ENCODE results near the gene FAM110A. TPM values are rescaled to one million over a fixed set of nuclear protein-coding genes. Genes with fewer than 3 reads are reported as not detected.
"Not testable (repeated sequence)": the region's sequence is repeated elsewhere in the genome, so short reads cannot be mapped to it uniquely, and the experiment has no call there.

Gene FAM110A
- total RNA-seq, 1 donor from 2014 or later = 11.1 TPM

GRCh38 chr20:825710-826421 lies 7.6 kb upstream of the FAM110A start:
- Mint-ChIP-seq H3K36me3 (no peaks in the 10 kb centered on the region), H3K4me3 (no peak overlapping the region), H3K27ac (no peak overlapping the region), H3K27me3 (ENCODE audit: low read depth) (no peaks in the 10 kb centered on the region), H3K9me3 (no peaks in the 10 kb centered on the region), H3K4me1 (peaks cover 10% of the 10 kb centered on the region)
- DNase-seq (ENCODE audit: low spot score in 2 of 2, unreplicated experiment in 2 of 2) = peak in 1 of 2 experiments; percentile 5
- TF ChIP-seq, protein P1, sequence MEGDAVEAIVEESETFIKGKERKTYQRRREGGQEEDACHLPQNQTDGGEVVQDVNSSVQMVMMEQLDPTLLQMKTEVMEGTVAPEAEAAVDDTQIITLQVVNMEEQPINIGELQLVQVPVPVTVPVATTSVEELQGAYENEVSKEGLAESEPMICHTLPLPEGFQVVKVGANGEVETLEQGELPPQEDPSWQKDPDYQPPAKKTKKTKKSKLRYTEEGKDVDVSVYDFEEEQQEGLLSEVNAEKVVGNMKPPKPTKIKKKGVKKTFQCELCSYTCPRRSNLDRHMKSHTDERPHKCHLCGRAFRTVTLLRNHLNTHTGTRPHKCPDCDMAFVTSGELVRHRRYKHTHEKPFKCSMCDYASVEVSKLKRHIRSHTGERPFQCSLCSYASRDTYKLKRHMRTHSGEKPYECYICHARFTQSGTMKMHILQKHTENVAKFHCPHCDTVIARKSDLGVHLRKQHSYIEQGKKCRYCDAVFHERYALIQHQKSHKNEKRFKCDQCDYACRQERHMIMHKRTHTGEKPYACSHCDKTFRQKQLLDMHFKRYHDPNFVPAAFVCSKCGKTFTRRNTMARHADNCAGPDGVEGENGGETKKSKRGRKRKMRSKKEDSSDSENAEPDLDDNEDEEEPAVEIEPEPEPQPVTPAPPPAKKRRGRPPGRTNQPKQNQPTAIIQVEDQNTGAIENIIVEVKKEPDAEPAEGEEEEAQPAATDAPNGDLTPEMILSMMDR (IDR thresholded peaks at IDR 0.05; ENCODE audit: unreplicated experiment) = no peak

DNA sequence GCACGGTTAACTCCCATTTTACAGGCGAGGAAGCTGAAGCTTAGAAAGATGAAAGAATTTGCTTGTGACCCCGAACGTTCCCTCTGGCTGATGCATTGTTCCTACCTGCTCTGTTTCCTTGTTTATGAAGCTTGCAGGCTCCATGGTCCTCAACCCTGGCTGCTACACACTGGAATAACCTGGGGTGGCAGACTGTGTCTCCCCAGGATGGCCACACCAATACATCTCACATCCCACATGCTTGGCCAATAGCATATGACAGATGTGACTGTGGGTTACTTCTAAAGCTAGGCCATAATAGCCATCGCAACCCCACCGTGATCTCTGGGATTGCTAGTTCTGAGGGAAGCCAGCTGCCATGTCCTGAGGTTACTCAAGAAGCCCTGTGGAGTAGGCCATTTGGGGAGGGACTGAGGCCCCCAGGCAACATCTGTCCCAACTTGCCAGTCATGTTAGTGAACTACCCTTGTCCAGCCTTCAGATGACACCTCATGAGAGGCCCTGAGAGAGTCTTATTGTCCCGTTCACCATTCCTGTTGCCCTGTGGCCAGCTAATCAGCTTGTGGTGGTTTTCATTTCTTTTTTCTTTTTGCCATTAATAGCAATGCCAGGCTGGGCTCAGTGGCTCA lies 6.7 kb upstream of the FAM110A start:
- H3K4me1 Mint-ChIP-seq = peaks cover 10% of the 10 kb centered on the region
- DNase-seq (ENCODE audit: low spot score in 2 of 2, unreplicated experiment in 2 of 2) = peak in 1 of 2 experiments; percentile 24
- no peak overlapping the region for H3K27ac Mint-ChIP-seq
- TF ChIP-seq, protein P1 (IDR thresholded peaks at IDR 0.05; ENCODE audit: unreplicated experiment) = no peak
- H3K27me3 Mint-ChIP-seq (ENCODE audit: low read depth) = no peaks in the 10 kb centered on the region
- H3K36me3 Mint-ChIP-seq = no peaks in the 10 kb centered on the region
- H3K4me3 Mint-ChIP-seq = no peak overlapping the region
- H3K9me3 Mint-ChIP-seq = no peaks in the 10 kb centered on the region

- not testable (repeated sequence) for H3K27ac Mint-ChIP-seq
These were observed 5.5 kb upstream of the FAM110A start for GRCh38 chr20:827981-828380.

DNA sequence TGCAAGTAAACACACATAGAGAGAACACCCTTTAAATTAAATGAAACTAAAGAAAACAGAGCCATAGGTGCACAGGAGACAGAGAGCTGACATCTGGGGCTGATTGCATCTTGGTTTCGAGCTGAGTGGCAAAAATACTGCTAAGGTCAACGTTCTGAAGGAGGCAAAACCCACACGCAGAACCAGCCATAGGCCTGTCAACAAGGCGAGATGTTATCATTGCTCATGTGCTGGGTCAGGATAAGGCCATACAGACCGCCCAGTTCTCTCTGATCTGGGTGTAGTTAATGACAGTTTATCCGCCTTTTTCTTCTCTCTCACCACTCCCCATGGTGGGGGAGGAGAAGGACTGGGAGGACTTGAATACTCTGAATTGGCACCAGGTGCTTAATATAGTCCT lies 4.5 kb upstream of the FAM110A start:
- DNase-seq (ENCODE audit: low spot score in 2 of 2, unreplicated experiment in 2 of 2) = no peak
- no peak overlapping the region for H3K27ac Mint-ChIP-seq
- H3K9me3 Mint-ChIP-seq = no peaks in the 10 kb centered on the region
- TF ChIP-seq, protein P1 (IDR thresholded peaks at IDR 0.05; ENCODE audit: unreplicated experiment) = no peak
- no peaks in the 10 kb centered on the region for H3K27me3 Mint-ChIP-seq (ENCODE audit: low read depth)
- no peak overlapping the region for H3K4me3 Mint-ChIP-seq
- H3K4me1 Mint-ChIP-seq = peaks cover 15% of the 10 kb centered on the region
- H3K36me3 Mint-ChIP-seq = no peaks in the 10 kb centered on the region

More at GRCh38 chr20:827981-828380, 5.5 kb upstream of the FAM110A start:
- H3K27me3 Mint-ChIP-seq (ENCODE audit: low read depth); DNase-seq (ENCODE audit: low spot score in 2 of 2, unreplicated experiment in 2 of 2); H3K36me3 Mint-ChIP-seq; H3K4me3 Mint-ChIP-seq; H3K9me3 Mint-ChIP-seq: not testable (repeated sequence)
- peaks cover 10% of the 10 kb centered on the region for H3K4me1 Mint-ChIP-seq

GRCh38 chr20:829551-829950 lies 4.0 kb upstream of the FAM110A start:
- no peak overlapping the region for H3K27ac Mint-ChIP-seq

More at GRCh38 chr20:829551-829950, 4.0 kb upstream of the FAM110A start:
- Mint-ChIP-seq H3K36me3 (no peaks in the 10 kb centered on the region), H3K27me3 (ENCODE audit: low read depth) (no peaks in the 10 kb centered on the region), H3K4me1 (peaks cover 20% of the 10 kb centered on the region), H3K4me3 (no peak overlapping the region), H3K9me3 (no peaks in the 10 kb centered on the region)
- TF ChIP-seq, protein P1 (IDR thresholded peaks at IDR 0.05; ENCODE audit: unreplicated experiment) = no peak
- no peak for DNase-seq (ENCODE audit: low spot score in 2 of 2, unreplicated experiment in 2 of 2)

All from mesothelial cell of epicardium (in vitro differentiated cells).